ENCODE measurements around the gene ENTREP1. TPM values are rescaled to one million over a fixed set of nuclear protein-coding genes. Genes with fewer than 3 reads are reported as not detected.

ENTREP1 gene
- total and polyA plus RNA-seq, 9 donors = 17.7 to 36.9 (median 24.5) TPM

DNA sequence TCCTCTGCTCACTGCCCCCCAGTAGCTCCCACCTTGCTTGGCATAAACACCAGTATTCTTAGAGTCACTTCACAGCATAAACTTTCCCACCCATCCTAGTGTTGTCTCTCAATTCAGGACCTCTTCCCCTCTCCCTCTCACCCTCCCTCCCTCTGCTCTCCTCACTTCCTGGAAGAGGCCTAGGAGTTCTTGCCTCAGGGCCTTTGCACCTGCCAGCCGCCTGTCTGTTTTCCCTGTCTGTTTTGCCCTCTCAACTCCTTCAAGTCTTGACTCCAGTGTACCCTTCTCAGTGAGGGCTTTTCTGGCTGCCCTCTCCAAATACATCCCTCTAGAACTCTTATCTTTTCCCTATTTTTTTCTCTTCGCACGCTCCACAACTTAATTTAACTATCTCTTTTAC lies 86.2 kb downstream of the ENTREP1 start:
- 97 to 98% (median 98%) methylated on average over 3 of the region's 3 CpGs for WGBS, 3 donors
- Histone ChIP-seq H3K36me3 (no peaks in the 10 kb centered on the region), H3K27me3 (no peaks in the 10 kb centered on the region), H3K4me3 (no peak overlapping the region), H3K4me1 (ENCODE audit: insufficient read depth) (no peaks in the 10 kb centered on the region), H3K27ac (no peak overlapping the region), H3K9me3 (no peaks in the 10 kb centered on the region)
- intact Hi-C loops (cut with DNase I) = no loop called here
- no peak for DNase-seq
- TF ChIP-seq, protein P1, sequence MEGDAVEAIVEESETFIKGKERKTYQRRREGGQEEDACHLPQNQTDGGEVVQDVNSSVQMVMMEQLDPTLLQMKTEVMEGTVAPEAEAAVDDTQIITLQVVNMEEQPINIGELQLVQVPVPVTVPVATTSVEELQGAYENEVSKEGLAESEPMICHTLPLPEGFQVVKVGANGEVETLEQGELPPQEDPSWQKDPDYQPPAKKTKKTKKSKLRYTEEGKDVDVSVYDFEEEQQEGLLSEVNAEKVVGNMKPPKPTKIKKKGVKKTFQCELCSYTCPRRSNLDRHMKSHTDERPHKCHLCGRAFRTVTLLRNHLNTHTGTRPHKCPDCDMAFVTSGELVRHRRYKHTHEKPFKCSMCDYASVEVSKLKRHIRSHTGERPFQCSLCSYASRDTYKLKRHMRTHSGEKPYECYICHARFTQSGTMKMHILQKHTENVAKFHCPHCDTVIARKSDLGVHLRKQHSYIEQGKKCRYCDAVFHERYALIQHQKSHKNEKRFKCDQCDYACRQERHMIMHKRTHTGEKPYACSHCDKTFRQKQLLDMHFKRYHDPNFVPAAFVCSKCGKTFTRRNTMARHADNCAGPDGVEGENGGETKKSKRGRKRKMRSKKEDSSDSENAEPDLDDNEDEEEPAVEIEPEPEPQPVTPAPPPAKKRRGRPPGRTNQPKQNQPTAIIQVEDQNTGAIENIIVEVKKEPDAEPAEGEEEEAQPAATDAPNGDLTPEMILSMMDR (IDR thresholded peaks at IDR 0.05) = no peak
- TF ChIP-seq POLR2A (IDR thresholded peaks at IDR 0.05) = no peak
- no peak for TF ChIP-seq EP300 (IDR thresholded peaks at IDR 0.05)

DNA sequence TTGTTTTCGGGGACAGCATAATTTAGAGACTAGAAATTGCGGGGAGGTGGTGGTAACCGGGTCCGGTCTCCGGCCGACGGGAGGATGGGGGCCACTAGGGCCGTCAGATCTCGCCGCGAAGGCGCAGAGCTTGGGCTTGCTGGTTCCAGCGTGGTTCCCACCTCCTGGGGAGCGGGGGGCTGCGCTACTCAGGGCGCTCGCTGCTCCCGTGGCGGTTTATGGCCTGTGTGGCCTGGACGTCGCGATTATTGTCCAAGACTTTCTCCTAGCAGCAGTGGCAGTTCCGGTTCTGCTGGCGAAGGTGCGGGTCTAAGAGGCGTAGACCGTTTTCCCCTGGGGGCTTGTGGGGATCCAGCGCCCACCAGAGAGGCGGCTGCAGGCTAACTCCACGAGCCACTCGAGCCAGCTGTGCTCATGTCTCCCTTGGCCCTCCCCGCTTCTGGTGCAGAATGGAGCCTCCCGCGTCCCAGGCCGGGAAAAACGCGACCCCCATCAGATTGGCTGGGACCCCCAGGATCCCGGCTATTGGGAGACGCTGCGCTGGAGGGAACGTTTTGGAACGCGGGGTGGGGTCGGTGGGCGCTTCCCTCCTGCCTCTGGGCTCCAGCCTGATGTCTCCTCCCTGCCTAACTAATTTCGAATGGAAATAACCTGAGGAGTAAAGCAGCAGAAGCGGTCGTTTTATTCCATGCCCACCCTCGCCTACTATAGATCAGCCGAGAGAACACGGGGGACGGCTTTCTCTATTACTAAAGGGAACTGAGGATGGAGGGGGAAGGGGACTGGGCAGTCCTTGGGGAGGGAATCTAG lies 87.1 kb downstream of the ENTREP1 start:
- Histone ChIP-seq H3K9me3 (no peaks in the 10 kb centered on the region), H3K36me3 (no peaks in the 10 kb centered on the region), H3K4me3 (no peak overlapping the region), H3K4me1 (ENCODE audit: insufficient read depth) (no peaks in the 10 kb centered on the region), H3K27ac (no peak overlapping the region), H3K27me3 (no peaks in the 10 kb centered on the region)
- intact Hi-C loops (cut with DNase I) = no loop called here
- no peak for DNase-seq
- WGBS, 3 donors = 73 to 80% (median 80%) methylated on average over 49 to 52 of the region's 52 CpGs
- TF ChIP-seq EP300 (IDR thresholded peaks at IDR 0.05) (no peak), POLR2A (IDR thresholded peaks at IDR 0.05) (no peak)
- TF ChIP-seq, protein P1 (IDR thresholded peaks at IDR 0.05) = no peak

DNA sequence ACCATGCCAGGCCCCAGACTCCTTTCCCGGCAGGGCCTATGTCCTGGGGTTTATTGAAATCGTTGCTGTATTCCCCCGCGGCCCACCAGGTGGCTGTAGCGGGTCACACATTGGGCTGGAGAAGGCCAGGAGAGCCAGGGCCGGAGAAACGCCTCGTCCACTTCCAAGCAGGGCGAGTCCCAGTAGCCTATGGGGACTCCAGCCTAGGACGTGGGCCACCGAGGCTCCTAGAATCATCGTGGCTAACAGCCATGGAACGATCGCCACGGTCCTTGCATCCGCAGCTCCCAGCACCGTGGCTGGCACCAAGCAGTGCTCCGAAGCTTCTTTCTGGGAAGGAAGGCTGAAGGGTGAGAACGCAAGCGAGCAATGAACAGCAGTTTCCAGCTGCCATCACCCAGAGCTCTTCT lies 87.7 kb downstream of the ENTREP1 start:
- Histone ChIP-seq H3K27me3 (no peaks in the 10 kb centered on the region), H3K36me3 (no peaks in the 10 kb centered on the region), H3K4me3 (no peak overlapping the region), H3K27ac (no peak overlapping the region), H3K4me1 (ENCODE audit: insufficient read depth) (no peaks in the 10 kb centered on the region), H3K9me3 (no peaks in the 10 kb centered on the region)
- peak; percentile 67 to 83 (median 77) for DNase-seq
- 5 to 19% (median 18%) methylated on average over 20 of the region's 20 CpGs for WGBS, 3 donors
- no peak for TF ChIP-seq EP300 (IDR thresholded peaks at IDR 0.05)
- TF ChIP-seq, protein P1 (IDR thresholded peaks at IDR 0.05) = peak; percentile 57 to 76 (median 64)
- intact Hi-C loops (cut with DNase I) = no loop called here

DNA sequence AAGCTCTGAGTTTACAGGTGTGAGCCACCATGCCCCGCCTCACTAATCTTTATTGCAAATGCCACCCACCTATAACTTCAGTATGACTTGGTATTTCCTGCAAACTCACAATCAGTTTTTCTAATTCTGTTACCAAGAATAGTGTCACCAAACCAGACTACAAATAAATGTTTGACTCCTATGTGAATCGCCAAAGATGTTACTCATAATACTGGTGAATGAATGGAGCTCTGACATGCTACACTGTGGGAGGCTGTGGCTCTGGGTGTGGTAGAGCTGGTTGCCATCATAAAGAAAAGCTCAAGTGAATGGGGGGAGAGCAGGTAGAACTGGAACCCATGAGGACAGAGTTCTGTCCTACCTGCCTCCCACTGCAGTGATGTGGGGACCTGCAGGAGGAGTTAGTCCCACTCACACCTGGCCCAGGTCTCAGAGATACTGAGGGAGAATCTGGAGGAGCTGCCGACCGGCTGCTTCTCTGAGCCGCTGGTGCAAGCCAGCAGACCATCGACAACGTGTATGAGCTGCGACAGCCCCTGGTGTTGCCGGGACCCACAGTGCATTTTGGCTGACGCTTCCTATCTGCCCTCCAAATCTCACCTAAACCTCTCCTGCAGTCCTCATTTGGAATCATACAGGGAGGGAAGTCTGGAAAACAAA lies 95.7 kb downstream of the ENTREP1 start:
- WGBS, 3 donors = 71 to 90% (median 89%) methylated on average over 10 of the region's 10 CpGs
- Histone ChIP-seq H3K9me3 (no peaks in the 10 kb centered on the region), H3K4me1 (ENCODE audit: insufficient read depth) (no peaks in the 10 kb centered on the region), H3K36me3 (no peaks in the 10 kb centered on the region), H3K4me3 (no peak overlapping the region), H3K27ac (no peak overlapping the region), H3K27me3 (no peaks in the 10 kb centered on the region)
- intact Hi-C loops (cut with DNase I) = loop anchor here (5.0 to 10.0 kb wide), 5 partner anchors 114 to 504 kb away; no protein-coding TSS in a partner anchor
- TF ChIP-seq, protein P1 (IDR thresholded peaks at IDR 0.05) = no peak
- TF ChIP-seq POLR2A (IDR thresholded peaks at IDR 0.05) (no peak), EP300 (IDR thresholded peaks at IDR 0.05) (no peak)
- no peak for DNase-seq

All from ovary (tissue), 9 donors.